ENCODE measurements around the gene DAD1.

Gene DAD1

DNA sequence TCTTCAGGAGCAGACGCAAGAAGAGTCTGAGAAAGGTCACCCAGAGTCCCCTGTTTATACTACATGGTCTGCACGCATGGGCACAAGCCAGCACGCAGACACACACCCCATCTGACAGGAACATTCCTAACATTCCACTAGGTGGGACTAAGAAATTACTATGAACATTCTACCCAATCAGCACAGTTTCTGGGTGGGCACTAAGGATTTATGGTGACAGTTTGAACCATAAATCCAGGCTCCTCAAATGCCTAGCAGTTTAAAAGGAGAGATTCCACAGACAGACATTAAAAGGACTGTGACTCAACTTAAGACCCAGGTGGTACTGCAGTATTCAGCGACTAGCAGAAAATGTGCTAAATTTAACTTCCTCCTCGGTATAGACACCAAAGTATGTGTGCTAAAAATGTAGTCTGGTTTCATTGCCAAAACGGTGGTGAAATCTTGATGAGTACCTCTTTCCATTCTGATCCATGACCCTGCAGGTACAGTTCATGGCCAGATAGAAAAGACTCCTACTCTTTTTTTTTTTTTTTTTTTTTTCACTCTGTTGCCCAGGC is 25.3 kb upstream of the DAD1 start:
- TF ChIP-seq, protein P1, sequence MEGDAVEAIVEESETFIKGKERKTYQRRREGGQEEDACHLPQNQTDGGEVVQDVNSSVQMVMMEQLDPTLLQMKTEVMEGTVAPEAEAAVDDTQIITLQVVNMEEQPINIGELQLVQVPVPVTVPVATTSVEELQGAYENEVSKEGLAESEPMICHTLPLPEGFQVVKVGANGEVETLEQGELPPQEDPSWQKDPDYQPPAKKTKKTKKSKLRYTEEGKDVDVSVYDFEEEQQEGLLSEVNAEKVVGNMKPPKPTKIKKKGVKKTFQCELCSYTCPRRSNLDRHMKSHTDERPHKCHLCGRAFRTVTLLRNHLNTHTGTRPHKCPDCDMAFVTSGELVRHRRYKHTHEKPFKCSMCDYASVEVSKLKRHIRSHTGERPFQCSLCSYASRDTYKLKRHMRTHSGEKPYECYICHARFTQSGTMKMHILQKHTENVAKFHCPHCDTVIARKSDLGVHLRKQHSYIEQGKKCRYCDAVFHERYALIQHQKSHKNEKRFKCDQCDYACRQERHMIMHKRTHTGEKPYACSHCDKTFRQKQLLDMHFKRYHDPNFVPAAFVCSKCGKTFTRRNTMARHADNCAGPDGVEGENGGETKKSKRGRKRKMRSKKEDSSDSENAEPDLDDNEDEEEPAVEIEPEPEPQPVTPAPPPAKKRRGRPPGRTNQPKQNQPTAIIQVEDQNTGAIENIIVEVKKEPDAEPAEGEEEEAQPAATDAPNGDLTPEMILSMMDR (IDR thresholded peaks at IDR 0.05; ENCODE audit: insufficient read depth, low read length, poor library complexity, severe bottlenecking): no peak
- TF ChIP-seq EZH2phosphoT487 (conservative IDR thresholded peaks at IDR 0.05; ENCODE audit: low read length): no peak
- no peak overlapping the region for H3K9ac ChIP-seq (ENCODE audit: low read length)

DNA sequence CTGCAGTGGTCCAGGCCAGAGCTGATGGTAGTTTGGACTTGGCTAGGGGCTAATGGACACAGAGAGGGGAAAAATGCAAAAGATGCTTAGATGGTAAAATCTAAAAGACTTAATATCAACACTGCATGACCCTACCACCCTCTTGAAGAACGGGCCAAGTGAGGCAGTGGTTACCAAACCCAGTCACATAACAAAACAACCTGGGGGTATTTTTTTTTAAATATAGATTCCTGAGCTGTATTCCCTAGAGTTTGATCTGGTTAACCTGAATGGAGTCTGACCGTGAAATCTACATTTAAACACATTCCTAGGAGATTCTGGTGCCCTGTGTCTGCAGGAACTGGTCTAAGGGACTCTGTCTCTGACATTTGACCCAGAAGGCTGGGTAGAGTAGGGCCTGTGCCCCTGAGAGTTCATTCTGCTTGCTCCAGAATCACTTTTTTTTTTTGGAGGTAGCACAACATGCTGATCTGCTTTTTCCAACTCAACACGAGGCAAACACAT is 24.8 kb upstream of the DAD1 start:
- H4K20me1 ChIP-seq (ENCODE audit: low read depth, low read length): no peaks in the 10 kb centered on the region
- no peak overlapping the region for H2AFZ ChIP-seq (ENCODE audit: low read depth, low read length, severe bottlenecking)
- H3K9me3 ChIP-seq (ENCODE audit: insufficient read depth, low read length): no peaks in the 10 kb centered on the region
- no peak overlapping the region for H3K4me2 ChIP-seq (ENCODE audit: low read depth, low read length, poor library complexity, severe bottlenecking)
- H3K9me2 ChIP-seq (replicated peaks; ENCODE audit: insufficient read depth, low read length): no peaks in the 10 kb centered on the region
- H3K9ac ChIP-seq (ENCODE audit: low read length): no peak overlapping the region
- H3K79me2 ChIP-seq (ENCODE audit: insufficient read depth, low read length): no peaks in the 10 kb centered on the region
- no peaks in the 10 kb centered on the region for H3K36me3 ChIP-seq (ENCODE audit: low read length)
- TF ChIP-seq, protein P1 (IDR thresholded peaks at IDR 0.05; ENCODE audit: insufficient read depth, low read length, poor library complexity, severe bottlenecking): no peak
- no peak for TF ChIP-seq EZH2phosphoT487 (conservative IDR thresholded peaks at IDR 0.05; ENCODE audit: low read length)
- no peak overlapping the region for H3K4me3 ChIP-seq (ENCODE audit: insufficient read depth, low read length, poor library complexity, severe bottlenecking)
- no peak overlapping the region for H3K27ac ChIP-seq (ENCODE audit: low read depth, low read length)
- H3F3A ChIP-seq (ENCODE audit: insufficient read depth): no peaks in the 10 kb centered on the region
- no peaks in the 10 kb centered on the region for H3K27me3 ChIP-seq (ENCODE audit: low read length)

More for the DNA sequence above, 25.3 kb upstream of the DAD1 start:
- Histone ChIP-seq H3K27me3 (ENCODE audit: low read length) (no peaks in the 10 kb centered on the region), H3K9me3 (ENCODE audit: insufficient read depth, low read length) (no peaks in the 10 kb centered on the region), H3K27ac (ENCODE audit: low read depth, low read length) (no peak overlapping the region), H4K20me1 (ENCODE audit: low read depth, low read length) (no peaks in the 10 kb centered on the region), H3K9me2 (replicated peaks; ENCODE audit: insufficient read depth, low read length) (no peaks in the 10 kb centered on the region), H3K4me2 (ENCODE audit: low read depth, low read length, poor library complexity, severe bottlenecking) (no peak overlapping the region), H3K36me3 (ENCODE audit: low read length) (no peaks in the 10 kb centered on the region), H3K4me3 (ENCODE audit: insufficient read depth, low read length, poor library complexity, severe bottlenecking) (no peak overlapping the region), H3K79me2 (ENCODE audit: insufficient read depth, low read length) (no peaks in the 10 kb centered on the region), H2AFZ (ENCODE audit: low read depth, low read length, severe bottlenecking) (no peak overlapping the region), H3F3A (ENCODE audit: insufficient read depth) (no peaks in the 10 kb centered on the region)

DNA sequence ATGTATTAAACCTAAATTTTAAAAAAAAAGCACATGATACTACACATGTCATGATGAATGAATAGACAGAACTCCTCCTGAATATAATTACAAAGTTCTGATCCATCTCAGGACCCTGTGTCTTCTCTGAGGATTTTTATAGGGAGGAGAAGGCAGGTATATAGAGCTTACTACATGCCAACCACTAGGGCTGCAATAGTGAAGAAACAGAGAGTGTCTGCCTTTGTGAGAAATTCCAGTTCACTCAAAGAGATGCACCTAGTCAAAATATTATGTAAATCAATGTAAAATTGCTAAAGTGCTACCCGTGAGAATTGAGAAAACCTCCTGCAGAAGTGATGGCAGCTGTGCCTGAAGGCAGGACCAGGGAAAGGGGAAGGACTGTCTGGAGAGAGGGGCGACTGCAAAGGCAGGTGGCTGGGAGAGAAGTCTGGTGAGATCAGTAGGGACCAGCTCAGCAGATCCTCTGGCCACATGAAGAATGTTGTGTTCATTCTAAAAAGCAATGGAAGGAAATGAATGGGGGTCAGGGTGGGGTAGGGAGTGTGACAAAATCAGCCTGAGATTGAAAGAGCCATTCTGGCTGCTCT is 24.2 kb upstream of the DAD1 start:
- no peaks in the 10 kb centered on the region for H3K36me3 ChIP-seq (ENCODE audit: low read length)
- no peak overlapping the region for H3K27ac ChIP-seq (ENCODE audit: low read depth, low read length)
- TF ChIP-seq, protein P1 (IDR thresholded peaks at IDR 0.05; ENCODE audit: insufficient read depth, low read length, poor library complexity, severe bottlenecking): no peak
- TF ChIP-seq EZH2phosphoT487 (conservative IDR thresholded peaks at IDR 0.05; ENCODE audit: low read length): no peak
- no peak overlapping the region for H2AFZ ChIP-seq (ENCODE audit: low read depth, low read length, severe bottlenecking)
- no peaks in the 10 kb centered on the region for H3K9me2 ChIP-seq (replicated peaks; ENCODE audit: insufficient read depth, low read length)
- no peaks in the 10 kb centered on the region for H4K20me1 ChIP-seq (ENCODE audit: low read depth, low read length)
- no peak overlapping the region for H3K4me3 ChIP-seq (ENCODE audit: insufficient read depth, low read length, poor library complexity, severe bottlenecking)
- no peaks in the 10 kb centered on the region for H3K79me2 ChIP-seq (ENCODE audit: insufficient read depth, low read length)
- no peak overlapping the region for H3K9ac ChIP-seq (ENCODE audit: low read length)
- no peaks in the 10 kb centered on the region for H3K9me3 ChIP-seq (ENCODE audit: insufficient read depth, low read length)
- H3F3A ChIP-seq (ENCODE audit: insufficient read depth): no peaks in the 10 kb centered on the region
- H3K27me3 ChIP-seq (ENCODE audit: low read length): no peaks in the 10 kb centered on the region
- no peak overlapping the region for H3K4me2 ChIP-seq (ENCODE audit: low read depth, low read length, poor library complexity, severe bottlenecking)
